GM18907 (cell line): ENCODE data around the gene NARS2.
"Not testable (repeated sequence)": the region's sequence is repeated elsewhere in the genome, so short reads cannot be mapped to it uniquely, and the experiment has no call there.

Experiments used
- ATAC-seq: cut with Tn5 transposase; IDR thresholded peaks from one replicate; pipeline ENCODE4 v1.9.1; 2021; ENCODE audit warnings: mild to moderate bottlenecking, moderate library complexity; ENCODE audit not compliant: unreplicated experiment

Gene NARS2, protein sequence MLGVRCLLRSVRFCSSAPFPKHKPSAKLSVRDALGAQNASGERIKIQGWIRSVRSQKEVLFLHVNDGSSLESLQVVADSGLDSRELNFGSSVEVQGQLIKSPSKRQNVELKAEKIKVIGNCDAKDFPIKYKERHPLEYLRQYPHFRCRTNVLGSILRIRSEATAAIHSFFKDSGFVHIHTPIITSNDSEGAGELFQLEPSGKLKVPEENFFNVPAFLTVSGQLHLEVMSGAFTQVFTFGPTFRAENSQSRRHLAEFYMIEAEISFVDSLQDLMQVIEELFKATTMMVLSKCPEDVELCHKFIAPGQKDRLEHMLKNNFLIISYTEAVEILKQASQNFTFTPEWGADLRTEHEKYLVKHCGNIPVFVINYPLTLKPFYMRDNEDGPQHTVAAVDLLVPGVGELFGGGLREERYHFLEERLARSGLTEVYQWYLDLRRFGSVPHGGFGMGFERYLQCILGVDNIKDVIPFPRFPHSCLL

DNA sequence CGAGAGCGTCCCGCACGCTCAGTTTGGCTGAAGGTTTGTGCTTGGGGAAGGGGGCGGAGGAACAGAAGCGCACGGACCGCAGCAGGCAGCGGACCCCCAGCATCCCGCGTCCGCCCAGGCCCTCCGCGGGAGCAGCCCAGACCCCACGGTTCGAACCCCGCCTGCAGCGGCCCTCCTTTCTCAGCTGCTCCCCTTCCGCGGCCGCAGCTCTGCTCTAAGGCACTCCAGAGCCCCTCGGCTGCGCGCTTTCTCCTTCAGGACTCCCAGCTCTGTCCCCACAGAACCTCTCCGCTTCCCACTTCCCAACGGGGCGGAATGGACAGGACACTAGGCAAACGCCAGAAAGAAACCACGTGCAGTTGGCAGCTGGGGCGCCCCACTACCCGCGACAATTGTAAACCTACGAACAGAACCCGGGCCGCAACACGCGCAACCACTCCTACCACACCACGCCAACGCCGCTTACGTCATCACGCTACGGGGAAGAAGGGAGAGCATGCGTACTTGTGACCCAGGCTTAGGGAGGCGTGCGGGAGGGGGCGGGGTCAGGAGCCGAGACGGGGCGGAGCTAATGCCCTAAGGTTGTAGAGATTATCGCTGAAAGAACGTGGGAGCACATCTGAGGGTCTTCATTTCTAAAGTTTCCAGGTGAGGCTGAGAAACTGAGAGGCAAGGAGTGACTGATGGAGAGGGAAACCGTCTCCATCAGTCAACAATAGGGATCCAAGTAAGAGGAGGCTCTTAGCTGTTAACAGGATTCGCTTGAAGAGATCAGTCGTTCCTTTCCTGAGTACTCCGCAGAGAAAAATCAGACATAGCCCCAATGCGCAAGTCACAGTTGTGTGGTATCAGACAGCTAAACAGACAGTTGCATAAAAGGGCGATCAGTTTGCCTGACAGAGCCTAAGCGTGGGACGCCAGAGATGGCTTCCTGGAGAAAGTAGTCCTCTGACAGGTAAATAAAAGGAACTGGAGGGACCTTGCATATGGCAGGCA lies at the start of gene NARS2:
Gene NARS2 (minus strand): TSS at position 479 of the 996 bp plus-strand sequence. CDS start 376 bp downstream, at position 103.
- peak; percentile 94 for ATAC-seq

DNA sequence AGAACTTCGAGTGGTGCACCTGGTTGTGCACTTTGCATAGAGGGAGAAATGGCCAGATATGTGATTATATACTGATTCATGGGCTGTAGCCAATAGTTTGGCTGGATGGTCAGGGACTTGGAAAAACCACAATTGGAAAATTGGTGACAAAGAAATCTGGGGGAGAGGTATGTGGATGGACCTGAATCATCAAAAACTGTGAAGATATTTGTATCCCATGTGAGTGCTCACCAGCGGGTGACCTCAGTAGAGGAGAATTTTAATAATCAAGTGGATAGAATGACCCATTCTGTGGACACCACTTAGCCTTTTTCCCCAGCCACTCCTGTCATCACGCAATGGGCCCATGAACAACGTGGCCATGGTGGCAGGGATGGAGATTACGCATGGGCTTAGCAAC lies 48.0 kb upstream of the NARS2 start:
- no peak for ATAC-seq

DNA sequence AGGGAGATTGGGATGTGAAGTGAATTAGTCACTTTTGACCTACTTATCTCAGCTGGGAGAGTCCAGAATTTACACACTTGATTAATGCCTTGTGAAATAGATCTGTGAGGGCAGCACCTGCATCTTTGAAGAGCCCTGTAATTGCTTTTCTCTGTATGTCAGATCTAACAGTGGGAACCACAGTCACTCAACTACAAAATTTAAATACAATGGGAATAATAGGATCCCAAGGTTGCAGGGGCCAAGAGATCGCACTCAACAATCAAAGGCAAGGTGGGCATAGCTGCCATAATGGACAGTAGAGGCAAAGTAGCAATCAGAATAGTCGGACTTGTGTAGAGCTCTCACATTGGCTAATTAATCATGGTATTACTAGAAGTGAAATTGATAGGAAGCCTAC lies 45.5 kb upstream of the NARS2 start:
- no peak for ATAC-seq

DNA sequence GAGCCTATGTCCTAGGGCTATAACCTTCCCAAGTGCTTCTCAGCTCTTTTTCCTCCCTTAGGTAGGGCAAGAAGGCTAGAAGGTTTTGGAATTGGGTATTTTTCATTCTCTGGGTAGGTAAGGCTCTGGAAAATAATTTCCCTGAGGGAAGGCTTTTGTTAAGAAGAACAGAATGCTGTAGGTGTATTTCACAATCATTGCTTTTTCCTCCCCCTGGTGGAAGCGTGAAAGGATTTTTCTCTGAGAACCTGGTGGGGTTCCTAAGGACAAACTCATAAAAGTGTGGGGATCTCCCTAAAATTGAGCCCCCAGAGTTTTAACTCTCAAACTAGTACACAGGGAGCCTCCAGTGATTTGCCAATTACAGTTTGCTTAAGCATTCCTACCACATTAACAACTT lies 41.1 kb upstream of the NARS2 start:
- no peak for ATAC-seq

DNA sequence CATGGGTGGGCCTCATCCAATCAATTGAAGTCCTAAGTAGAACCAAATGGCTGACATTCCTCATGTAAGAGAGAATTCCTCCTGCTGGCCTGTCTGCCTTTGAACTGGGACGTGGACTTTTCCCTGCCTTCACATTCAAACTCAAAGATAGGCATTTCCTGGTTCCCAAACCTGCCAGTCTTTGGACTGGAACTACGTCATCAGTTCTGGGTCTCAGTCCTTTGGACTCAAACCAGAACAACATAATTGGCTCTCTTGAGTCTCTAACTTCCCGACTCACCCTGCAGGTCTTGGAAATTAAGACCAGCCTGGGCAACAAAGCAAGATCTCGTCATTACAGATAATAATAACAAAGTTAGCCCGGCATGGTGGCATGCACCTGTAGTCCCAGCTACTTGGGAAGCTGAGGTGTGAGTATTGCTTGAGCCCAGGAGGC lies 38.7 kb upstream of the NARS2 start:
- no peak for ATAC-seq

DNA sequence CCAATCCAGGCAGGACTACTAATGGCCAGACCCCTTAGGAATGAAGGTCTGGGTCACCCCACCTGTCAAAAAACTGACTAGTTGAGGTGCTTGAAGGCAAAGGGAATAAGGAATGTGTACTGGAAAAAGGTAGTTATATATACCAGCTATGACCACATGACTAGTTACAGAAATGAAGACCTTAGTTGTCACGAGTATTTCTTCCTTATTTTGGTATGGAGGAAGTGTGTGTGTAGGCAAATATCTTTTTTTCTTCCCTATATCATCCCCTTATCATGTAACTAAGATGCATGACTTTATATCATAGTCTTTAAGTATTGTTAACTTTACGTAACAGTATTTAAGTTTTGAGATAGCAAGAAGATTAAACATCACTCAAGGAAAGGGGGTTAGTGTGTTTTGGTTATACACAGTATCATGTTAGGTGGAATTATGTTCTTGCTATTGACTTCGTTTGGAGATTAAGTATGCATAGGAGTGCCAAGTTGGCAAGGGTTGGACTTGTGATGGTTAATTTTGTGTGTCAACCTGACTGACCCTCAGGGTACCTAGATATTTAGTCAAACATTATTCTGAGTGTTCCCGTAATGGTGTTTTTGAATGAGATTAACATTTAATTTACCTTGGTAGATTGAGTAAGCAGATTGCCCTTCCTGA lies 38.2 kb upstream of the NARS2 start:
- no peak for ATAC-seq

DNA sequence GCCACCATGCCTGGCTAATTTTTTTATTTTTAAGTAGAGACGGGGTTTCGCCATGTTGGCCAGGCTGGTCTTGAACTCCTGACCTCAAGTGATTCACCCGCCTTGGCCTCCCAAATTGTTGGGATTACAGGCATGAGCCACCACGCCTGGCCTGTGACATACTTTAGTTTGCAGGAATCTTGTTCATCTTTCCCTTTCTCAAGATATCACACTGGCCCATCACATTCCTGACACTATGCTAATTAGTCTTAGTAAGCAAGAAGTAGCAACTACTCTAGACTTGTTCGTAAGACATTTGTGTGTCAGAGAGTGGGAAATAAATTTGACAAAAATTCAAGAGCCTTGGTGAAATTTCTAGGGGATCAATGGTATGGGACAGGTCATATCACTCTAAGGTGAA lies 34.7 kb upstream of the NARS2 start:
- ATAC-seq = not testable (repeated sequence)

DNA sequence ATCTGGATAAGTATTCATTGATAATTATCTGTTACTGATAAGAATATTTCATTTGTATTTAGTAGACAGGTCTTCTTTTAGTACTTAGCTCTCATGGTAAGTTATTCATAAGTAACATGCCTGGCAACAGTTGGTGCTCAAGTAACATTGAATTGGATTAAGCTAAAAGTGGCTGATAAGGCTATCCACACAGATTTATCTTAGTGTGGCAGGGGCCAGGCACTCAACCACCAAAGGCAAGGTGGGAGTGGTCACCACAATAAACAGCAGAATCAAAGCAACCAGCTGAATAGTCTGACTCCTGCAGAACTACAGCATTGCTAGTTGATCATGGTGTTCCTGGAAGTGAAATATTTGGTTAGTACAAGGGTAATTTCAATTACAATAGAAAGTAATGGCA lies 33.0 kb upstream of the NARS2 start:
- no peak for ATAC-seq

DNA sequence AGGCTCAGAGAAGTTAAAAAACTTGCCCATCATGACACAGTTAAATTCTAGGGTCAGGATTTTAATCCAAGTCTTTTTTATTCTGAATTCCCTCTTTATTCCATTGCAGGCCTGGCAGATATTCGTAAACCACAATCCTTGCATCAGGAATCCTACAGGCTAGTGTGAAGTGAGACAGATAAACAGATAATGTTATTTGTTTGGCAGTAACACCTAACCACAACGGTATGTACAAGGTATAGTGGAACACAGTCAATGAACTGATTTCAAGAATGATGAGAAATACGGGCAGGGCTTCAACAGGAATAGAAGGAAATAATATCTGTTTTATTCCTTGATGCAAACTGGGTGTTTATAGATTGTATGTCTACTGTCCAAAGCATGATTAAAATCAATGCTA lies 32.0 kb upstream of the NARS2 start:
- ATAC-seq = no peak

DNA sequence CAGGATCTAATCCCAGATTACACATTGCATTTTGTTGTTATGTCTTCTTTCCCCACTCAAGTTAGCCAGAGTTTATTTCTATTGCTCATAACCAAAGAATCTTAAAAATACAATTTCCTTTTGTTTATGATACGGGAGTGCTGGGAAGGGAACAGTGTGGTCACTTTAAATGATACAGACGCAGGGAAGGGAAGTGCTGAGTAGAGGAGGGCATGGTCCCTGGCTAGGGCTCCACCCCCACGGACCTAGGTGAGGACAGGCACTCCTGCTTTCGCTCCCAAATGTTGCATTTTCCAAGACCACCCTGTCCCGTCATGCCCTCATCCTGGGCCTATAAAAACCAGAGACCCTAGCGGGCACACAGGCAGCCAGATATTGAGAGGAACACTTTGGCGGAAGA lies 30.6 kb upstream of the NARS2 start:
- no peak for ATAC-seq

DNA sequence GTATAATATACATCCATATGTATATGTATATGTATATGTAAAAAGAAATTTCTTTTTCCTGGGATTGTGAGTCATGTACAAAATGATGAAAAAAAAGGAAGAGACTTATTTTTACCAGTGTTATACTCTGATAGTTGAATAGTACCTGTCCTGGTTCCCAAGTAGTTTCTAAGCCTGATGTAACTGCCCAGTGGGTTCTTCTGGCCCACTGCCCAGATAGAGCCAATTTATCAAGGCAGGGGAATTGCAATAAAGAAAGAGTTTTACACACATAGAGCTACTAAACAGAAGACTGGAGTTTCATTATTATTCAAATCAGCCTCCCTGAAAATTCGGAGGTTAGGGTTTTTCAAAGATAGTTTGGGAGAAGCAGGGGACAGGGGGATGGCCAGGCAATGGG lies 29.1 kb upstream of the NARS2 start:
- ATAC-seq = no peak

DNA sequence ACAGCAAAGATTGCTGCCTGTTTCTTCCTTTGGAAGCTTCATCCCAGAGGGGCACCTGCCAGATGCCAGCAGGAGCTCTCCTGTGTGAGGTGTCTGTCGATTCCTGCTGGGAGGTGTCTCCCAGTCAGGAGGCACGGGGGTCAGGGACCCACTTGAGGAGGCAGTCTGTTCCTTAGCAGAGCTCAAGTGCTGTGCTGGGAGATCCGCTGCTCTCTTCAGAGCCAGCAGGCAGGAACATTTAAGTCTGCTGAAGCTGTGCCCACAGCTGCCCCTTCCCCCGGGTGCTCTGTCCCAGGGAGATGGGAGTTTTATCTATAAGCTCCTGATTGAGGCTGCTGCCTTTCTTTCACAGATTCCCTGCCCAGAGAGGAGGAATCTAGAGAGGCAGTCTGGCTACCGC lies 28.1 kb upstream of the NARS2 start:
- not testable (repeated sequence) for ATAC-seq

DNA sequence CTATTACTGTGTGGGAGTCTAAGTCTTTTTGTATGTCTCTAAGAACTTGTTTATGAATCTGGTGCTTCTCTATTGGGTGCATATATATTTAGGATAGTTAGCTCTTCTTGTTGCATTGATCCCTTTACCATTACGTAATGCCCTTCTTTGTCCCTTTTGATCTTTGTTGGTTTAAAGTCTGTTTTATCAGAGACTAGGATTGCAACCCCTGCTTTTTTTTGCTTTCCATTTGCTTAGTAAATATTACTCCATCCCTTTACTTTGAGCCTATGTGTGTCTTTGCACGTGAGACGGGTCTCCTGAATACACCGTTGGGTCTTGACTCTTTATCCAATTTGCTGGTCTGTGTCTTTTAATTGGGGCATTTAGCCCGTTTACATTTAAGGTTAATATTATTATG lies 26.4 kb upstream of the NARS2 start:
- not testable (repeated sequence) for ATAC-seq

DNA sequence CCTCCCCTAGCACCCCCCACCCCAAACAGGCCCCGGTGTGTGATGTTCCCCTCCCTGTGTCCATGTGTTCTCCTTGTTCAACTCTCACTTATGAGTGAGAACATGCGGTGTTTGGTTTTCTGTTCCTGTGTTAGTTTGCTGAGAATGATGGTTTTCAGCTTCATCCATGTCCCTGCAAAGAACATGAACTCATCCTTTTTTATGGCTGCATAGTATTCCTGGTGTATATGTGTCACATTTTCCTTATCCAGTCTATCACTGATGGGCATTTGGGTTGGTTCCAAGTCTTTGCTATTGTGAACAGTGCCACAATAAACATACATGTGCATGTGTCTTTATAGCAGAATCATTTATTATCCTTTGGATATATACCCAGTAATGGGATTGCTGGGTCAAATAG lies 22.9 kb upstream of the NARS2 start:
- ATAC-seq = not testable (repeated sequence)

DNA sequence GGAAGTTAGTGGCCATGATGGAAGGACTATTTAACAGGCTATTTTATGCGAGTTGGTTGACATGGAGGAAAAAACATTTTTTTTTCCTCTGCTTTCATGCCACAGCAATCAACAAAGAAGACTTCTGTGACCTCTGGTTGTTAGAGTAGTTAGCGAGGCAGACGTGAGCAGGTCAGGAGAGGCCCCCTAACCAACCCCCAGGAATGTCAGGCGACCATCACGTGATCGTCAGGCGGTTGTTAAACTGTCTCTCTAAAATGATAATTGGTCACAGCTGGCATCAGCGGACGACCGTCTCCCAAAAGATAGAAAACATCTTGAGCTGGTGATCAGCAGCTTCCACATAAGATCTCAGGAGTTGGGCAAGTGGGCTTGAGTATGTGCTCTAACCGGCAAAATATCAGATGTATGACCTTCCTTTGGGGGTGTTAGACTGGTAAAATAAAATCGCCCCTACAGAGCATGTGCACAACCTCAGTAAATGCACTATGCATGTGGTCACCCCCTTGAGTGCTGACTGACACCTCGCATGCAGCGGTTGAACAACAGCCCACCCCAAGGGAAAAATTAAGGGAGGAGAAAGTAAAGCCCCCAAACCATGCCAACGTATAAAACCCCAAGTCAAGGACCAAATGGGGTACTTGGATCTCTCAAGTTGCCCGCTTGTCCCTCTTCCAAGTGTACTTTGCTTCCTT lies 20.9 kb upstream of the NARS2 start:
- no peak for ATAC-seq

DNA sequence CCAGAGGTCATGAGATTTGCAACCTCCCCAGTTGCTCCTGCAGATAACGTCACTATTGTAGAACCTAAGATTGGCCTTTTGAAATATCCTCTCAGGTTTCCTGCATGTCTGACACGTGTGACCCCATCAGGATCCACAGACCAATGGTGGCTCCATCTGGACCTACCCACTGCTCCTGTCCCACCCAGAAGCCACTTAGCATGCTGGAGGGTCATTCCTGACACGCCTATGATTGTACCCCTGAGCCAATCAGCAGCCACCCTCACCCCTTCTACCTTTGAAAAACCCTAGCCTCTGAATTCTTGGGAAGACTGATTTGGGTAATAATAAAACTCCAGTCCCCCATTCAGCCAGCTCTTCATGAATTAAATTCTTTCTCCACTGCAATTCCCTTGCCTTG lies 20.1 kb upstream of the NARS2 start:
- ATAC-seq = no peak

DNA sequence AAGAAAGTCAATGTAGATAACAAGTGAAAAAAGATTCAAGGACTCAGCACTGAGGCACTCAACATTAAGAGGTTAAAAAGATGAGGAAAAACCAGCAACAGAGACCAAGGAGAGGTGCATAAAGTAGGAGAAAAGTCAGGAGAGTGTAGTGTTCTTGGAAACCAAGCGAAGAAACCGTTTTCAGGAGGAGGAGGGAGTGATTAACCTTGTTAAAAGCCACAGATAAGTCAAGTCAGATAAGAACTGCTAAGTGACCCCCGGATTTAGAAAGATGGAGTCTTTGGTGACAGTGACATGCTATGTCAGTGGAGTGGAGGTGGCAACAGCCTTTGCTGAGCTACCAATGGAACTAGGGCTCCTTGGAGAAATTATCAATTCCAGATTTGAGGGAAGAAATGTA lies 13.9 kb upstream of the NARS2 start:
- no peak for ATAC-seq

DNA sequence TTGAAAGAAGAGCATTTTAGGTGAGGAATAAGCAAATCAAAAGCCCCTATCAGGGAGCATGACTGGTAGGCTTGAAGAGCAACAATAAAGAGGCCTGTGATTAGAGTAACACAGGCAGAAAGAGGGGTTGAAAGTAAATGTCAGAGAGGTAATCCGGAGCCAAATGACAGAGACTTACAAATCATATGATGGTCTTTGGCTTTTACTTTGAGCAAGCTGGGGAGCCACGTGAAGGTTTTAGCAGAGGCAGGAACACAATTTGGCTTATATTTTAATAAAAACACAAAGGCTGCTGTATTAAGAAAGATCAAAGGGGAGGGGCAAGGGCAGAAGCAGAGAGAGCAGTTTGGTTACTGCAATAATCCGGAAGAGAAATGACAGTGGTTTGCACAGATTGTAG lies 12.8 kb upstream of the NARS2 start:
- ATAC-seq = no peak

DNA sequence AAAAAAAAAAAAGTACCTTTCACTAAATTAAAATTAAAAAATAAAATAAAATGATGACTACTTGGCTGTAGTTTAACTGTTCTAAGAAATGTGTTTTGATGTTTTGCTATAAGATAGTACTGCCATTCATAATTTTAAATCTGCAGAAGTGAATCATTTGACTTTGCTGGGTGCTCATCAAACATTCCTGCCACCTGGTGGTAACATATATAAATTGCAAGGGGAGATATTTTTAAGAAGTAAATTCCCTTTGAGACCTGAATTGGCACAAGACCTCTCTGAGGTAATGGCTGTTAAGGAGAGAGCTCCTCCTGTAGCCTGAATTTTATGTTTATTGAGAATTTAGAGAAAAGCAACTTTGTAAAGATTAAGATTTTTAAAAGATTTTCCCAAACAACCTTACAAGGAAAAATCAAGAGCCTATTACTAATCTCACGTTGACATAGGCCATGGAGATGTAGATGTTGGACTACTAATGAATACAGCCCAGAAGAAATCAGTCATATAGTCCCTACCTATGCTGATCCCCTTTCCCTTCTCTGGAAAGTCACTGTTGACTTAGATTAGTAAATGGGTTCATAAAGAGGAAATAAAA lies 11.9 kb upstream of the NARS2 start:
- ATAC-seq = no peak

DNA sequence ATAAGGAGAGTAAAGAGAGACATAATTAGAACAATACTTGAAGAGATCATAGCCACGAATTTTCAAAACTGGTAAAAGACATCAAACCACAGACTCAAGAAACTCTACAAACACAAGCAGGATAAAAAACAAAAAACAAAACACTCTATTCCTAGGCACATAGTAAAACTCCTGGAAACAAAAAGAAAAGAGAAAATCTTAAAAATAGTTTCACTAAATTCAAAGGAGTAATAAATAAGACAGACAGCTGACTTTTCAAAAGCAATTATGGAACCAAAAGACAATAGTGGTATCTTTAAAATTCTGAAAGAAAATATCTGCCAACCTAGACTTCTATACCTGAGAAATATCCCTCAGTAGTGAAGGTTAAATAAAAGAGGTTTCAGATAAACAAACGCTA lies 9.2 kb upstream of the NARS2 start:
- ATAC-seq = no peak
